Testis (tissue), 2 donors: Measurements from ENCODE around the gene FHIT.

Experiments
- POLR2A ChIP-seq: fragments of 450-650 bp; IDR thresholded peaks from one replicate; pipeline ENCODE4 v1.6.1; 2017; ENCODE audit warnings: antibody characterized with exemption, mild to moderate bottlenecking, moderate library complexity
- TF ChIP-seq, protein P1 (sequence below), 3 experiments: fragments of 450-650 bp in 2 of 3; fragments of 200-600 bp in 1 of 3; sonication (generic) in 1 of 3; IDR thresholded peaks; one replicate each; pipeline ENCODE4 v1.5.1; 2016 to 2019; ENCODE audit warnings: antibody characterized with exemption in 3 of 3, mild to moderate bottlenecking in 2 of 3, moderate library complexity in 1 of 3

DNA sequence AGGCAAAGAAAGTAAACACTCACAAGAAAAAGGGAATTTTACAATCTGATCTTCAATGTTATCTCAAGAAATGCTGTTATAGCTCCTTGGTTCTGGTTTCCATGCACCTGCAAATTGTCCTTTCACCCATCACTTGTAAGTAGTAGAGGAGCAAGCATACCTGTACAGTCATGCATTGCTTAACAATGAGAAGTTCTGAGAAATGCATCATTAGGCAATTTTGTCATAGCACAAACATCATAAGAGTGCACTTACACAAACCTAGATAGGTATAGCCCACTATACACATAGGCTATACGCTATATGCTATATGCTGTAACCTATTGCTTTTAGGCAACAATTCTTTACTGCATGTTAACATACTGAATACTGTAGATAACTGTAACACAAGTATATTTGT lies 672.3 kb downstream of the FHIT start:
- TF ChIP-seq, protein P1, sequence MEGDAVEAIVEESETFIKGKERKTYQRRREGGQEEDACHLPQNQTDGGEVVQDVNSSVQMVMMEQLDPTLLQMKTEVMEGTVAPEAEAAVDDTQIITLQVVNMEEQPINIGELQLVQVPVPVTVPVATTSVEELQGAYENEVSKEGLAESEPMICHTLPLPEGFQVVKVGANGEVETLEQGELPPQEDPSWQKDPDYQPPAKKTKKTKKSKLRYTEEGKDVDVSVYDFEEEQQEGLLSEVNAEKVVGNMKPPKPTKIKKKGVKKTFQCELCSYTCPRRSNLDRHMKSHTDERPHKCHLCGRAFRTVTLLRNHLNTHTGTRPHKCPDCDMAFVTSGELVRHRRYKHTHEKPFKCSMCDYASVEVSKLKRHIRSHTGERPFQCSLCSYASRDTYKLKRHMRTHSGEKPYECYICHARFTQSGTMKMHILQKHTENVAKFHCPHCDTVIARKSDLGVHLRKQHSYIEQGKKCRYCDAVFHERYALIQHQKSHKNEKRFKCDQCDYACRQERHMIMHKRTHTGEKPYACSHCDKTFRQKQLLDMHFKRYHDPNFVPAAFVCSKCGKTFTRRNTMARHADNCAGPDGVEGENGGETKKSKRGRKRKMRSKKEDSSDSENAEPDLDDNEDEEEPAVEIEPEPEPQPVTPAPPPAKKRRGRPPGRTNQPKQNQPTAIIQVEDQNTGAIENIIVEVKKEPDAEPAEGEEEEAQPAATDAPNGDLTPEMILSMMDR (IDR thresholded peaks at IDR 0.05), result no peak
- TF ChIP-seq POLR2A, result no peak
